Pancreas (tissue), 10 donors: ENCODE results near the gene GRAP. TPM values are rescaled to one million over a fixed set of nuclear protein-coding genes. Genes with fewer than 3 reads are reported as not detected.
"Not testable (repeated sequence)": the region's sequence is repeated elsewhere in the genome, so short reads cannot be mapped to it uniquely, and the experiment has no call there.

Experiments
- ATAC-seq, 4 donors: fragments of 200-7000 bp; cut with Tn5 transposase; one replicate each; pipeline versions ENCODE4 v1.8.0 to v1.9.1; 2020; ENCODE audit warnings: mild to moderate bottlenecking in 4 of 4, moderate library complexity in 4 of 4
- DNase-seq, 6 donors: peaks; one replicate each; pipeline ENCODE4 v3.0.0-alpha.2; 2020
- FAIRE-seq: peaks from 2 replicates; lab custom pipeline; 2012; peaks lifted over from hg19 to GRCh38; lab: Jason Lieb, UNC
- H3K27ac ChIP-seq, 4 donors: fragments of 200-600 bp; sonication (generic); 1 replicate in 3 of 4; 2 replicates in 1 of 4; pipeline versions ENCODE4 v1.5.0 to v1.8.0; 2020
- H3K27me3 ChIP-seq, 4 donors: fragments of 200-600 bp; one replicate each; pipeline ENCODE4 v1.8.0; 2021
- H3K36me3 ChIP-seq, 3 donors: fragments of 200-600 bp; sonication (generic) in 1 of 3; one replicate each; pipeline versions ENCODE4 v1.5.0 to v1.8.0; 2020 to 2021
- H3K4me1 ChIP-seq, 3 donors: fragments of 200-600 bp; one replicate each; pipeline ENCODE4 v1.8.0; 2021
- H3K4me3 ChIP-seq, 4 donors: fragments of 200-600 bp; sonication (generic) in 2 of 4; one replicate each; pipeline versions ENCODE4 v1.5.0 to v1.8.0; 2020 to 2021
- H3K9me3 ChIP-seq, 4 donors: fragments of 200-600 bp; one replicate each; pipeline ENCODE4 v1.8.0; 2021
- WGBS, 2 donors: extraction: QIAGEN DNeasy Blood & Tissue Kit; methylation state at CpG; one replicate each; pipeline ENCODE4 v1.1.7; 2013; 5-methylcytosine and 5-hydroxymethylcytosine counted together
- intact Hi-C, 3 donors: fragments of 100-400 bp; cut with DNase I; formaldehyde crosslinking; loops; one replicate each; pipeline versions ENCODE4 v1.11.1 to v1.14.2; 2022
- polyA plus RNA-seq, 2 donors: library from polyadenylated mRNA; stranded (reverse); fragments of 200-250 nt; gene quantifications; one replicate each; pipeline ENCODE4 v1.2.3, GENCODE V29; 2013
- total RNA-seq, 6 donors: library from RNA; stranded (reverse); fragmentation: NEBNext Ultra II Directional in 4 of 6; extraction: Animal tissue kit (Norgen Biotek cat#: 25700) in 4 of 6; gene quantifications; one replicate each; pipeline versions ENCODE4 v1.2.1 to v1.2.4, GENCODE V29; 2021 to 2023
- donor health status: healthy with polysubstance abuse.
- donor health status: DM: no; HTN: no; CAD: no; lungs with moderate emphysema.
- donor health status: DM: no; HTN: no; CAD: no.
- donor health status: control.
- donor health status: control.
- donor health status: Bipolar disorder and iron deficiency.
- donor health status: DM: yes; HTN: yes; CAD: no.
- donor health status: DM: no; HTN: no; CAD: no.
- donor health status: DM: no; HTN: no; CAD: no.
- donor health status: DM: yes; HTN: yes; CAD: no.

The GRAP gene
- total and polyA plus RNA-seq, 8 donors: 0.38 to 2.3 (median 0.97) TPM

DNA sequence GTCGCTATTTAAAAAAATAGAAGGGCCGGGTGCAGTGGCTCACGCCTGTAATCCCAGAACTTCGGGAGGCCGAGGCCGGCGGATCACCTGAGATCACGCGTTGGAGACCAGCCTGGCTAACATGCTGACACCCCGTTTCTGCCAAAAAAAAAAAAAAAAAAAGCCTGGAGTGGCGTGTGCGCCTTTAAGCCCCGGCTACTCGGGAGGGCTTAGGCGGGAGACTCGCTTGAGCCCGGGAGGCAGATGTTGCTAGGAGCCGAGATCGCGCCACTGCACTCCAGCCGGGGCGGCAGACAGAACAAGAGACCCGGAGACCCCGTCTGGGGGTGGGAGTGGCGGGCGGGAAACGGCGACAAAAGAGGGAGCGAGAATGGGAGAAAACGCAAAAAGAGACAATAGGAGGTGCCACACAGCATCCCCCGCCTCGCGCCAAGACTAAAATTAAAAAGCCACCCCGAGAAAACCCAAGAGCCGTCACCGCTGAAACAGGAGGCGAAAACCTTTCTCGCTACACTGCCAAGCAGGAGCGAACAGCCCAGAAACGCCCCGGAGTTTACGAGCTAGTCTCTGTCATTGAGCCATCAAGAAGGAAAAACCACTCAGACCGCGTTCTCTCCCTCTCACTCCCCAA, 16.7 kb upstream of the GRAP start:
- H3K9me3 ChIP-seq, H3K4me1 ChIP-seq, H3K27me3 ChIP-seq, intact Hi-C loops, H3K36me3 ChIP-seq, FAIRE-seq, H3K4me3 ChIP-seq: not testable (repeated sequence)
- peak overlapping the region in 3 of 4 donors; percentile 33 to 81 (median 66) for H3K27ac ChIP-seq
- DNase-seq (peak; percentile 61 to 92 (median 80)), ATAC-seq (peak; percentile 24 to 57 (median 44))
- WGBS, 2 donors: 0 to 1% methylated on average over 22 to 26 of the region's 44 CpGs

- DNase-seq, intact Hi-C loops, FAIRE-seq, H3K4me3 ChIP-seq, H3K4me1 ChIP-seq, H3K27me3 ChIP-seq, H3K27ac ChIP-seq, H3K36me3 ChIP-seq, H3K9me3 ChIP-seq: not testable (repeated sequence)
- ATAC-seq: peak; percentile 79 to 94 (median 88)
- WGBS, 2 donors: no CpG with 5 or more reads among the region's 20 CpGs
Observed at GRCh38 chr17:19062718-19063325, 16.1 kb upstream of the GRAP start.

GRCh38 chr17:19062009-19062717, 15.4 kb upstream of the GRAP start:
- intact Hi-C loops, H3K27me3 ChIP-seq, H3K9me3 ChIP-seq, H3K4me3 ChIP-seq, H3K36me3 ChIP-seq, FAIRE-seq, H3K4me1 ChIP-seq: not testable (repeated sequence)
- peak overlapping the region in 1 of 4 donors; percentile 60 for H3K27ac ChIP-seq
- peak; percentile 10 to 72 (median 61) for ATAC-seq
- DNase-seq: peak; percentile 10 to 75 (median 44)
- WGBS, 2 donors: 0% methylated on average over 23 of the region's 51 CpGs; no CpG with 5 or more reads in 1 of the 2 donors

DNA sequence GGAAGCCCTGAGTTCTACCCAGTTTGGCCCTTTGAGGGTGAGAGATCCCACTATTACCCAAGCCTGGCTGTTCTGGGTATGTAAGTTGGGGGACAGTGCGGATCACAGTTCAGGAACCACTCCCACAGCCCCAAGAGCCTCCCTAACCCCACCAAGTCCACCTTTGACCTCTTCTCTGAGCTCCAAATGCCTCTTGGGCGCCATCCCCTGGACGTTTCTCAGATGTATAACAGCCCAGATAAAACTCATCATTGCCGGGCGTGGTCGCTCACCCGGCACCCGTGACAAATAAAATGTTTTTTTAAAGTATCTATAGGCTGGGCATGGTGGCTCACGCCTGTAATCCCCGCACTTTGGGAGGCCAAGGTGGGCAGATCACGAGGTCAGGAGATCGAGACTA, 8.7 kb upstream of the GRAP start:
- not testable (repeated sequence) for DNase-seq, FAIRE-seq
- no CpG with 5 or more reads among the region's 12 CpGs for WGBS, 2 donors

DNA sequence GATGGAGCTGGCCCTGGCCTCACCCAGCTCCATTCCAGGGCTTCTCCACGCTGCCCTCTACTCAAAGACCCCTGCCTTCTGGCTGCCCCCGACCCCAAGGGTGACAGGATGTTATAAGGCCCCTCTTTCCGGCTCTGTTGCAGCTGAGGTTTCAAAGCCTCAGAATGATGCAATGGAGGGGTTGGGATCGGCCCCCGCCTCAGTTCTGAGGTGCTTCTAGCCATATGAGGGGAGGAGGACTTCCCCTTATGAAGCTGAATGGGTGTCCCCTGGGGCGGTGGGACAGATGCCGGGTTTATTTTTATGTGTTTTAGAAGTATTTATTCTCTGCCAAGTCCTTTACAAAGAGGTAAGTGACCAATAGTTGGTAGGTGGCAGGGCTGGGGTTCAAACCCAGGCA, 2.1 kb upstream of the GRAP start:
- not testable (repeated sequence) for DNase-seq, ATAC-seq
- WGBS, 2 donors: 53 to 100% methylated on average over 1 to 4 of the region's 7 CpGs

More for the DNA sequence above, 8.7 kb upstream of the GRAP start:
- ATAC-seq: peak in 3 of 4 donors; percentile 71 to 77 (median 72)
- H3K27me3 ChIP-seq, H3K4me1 ChIP-seq, H3K9me3 ChIP-seq, intact Hi-C loops, H3K27ac ChIP-seq, H3K36me3 ChIP-seq, H3K4me3 ChIP-seq: not testable (repeated sequence)

GRCh38 chr17:19047510-19047909, 753 bp upstream of the GRAP start:
- H3K4me1 ChIP-seq, H3K4me3 ChIP-seq, H3K27me3 ChIP-seq, FAIRE-seq, H3K36me3 ChIP-seq, H3K9me3 ChIP-seq, ATAC-seq, intact Hi-C loops, H3K27ac ChIP-seq: not testable (repeated sequence)
- peak in 1 of 6 donors; percentile 8 for DNase-seq
- 71 to 82% methylated on average over 5 of the region's 7 CpGs for WGBS, 2 donors

More for the DNA sequence above, 2.1 kb upstream of the GRAP start:
- H3K27ac ChIP-seq, H3K36me3 ChIP-seq, H3K4me3 ChIP-seq, intact Hi-C loops, FAIRE-seq, H3K9me3 ChIP-seq, H3K4me1 ChIP-seq, H3K27me3 ChIP-seq: not testable (repeated sequence)

GRCh38 chr17:19044643-19045042, 2.1 kb downstream of the GRAP start:
- intact Hi-C loops, FAIRE-seq, H3K27me3 ChIP-seq, H3K27ac ChIP-seq, DNase-seq, H3K9me3 ChIP-seq, H3K4me1 ChIP-seq, H3K36me3 ChIP-seq, H3K4me3 ChIP-seq: not testable (repeated sequence)
- peak in 1 of 4 donors; percentile 17 for ATAC-seq
- WGBS, 2 donors: no CpG with 5 or more reads among the region's 9 CpGs

DNA sequence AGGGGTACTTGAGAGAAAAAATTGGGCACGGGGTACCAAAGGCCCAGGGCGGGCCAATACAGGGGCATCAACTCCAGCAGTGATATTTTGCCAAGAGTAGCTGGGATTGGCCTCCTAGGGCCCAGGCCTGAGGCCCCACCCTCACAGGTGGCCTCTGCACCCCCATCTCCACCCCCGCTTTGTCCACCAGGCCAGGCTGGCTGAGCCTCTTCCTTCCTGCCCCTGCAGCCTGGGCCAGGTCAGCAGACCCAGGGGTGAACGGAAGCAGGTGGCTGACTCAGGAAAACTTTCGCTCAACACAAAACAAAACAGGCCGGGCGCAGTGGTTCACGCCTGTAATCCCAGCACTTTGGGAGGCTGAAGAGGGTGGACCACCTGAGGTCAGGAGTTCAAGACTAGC, 3.7 kb downstream of the GRAP start:
- no CpG with 5 or more reads among the region's 8 CpGs for WGBS, 2 donors
- H3K27me3 ChIP-seq, DNase-seq, H3K9me3 ChIP-seq, H3K4me3 ChIP-seq, H3K4me1 ChIP-seq, H3K27ac ChIP-seq, H3K36me3 ChIP-seq, intact Hi-C loops, FAIRE-seq, ATAC-seq: not testable (repeated sequence)

DNA sequence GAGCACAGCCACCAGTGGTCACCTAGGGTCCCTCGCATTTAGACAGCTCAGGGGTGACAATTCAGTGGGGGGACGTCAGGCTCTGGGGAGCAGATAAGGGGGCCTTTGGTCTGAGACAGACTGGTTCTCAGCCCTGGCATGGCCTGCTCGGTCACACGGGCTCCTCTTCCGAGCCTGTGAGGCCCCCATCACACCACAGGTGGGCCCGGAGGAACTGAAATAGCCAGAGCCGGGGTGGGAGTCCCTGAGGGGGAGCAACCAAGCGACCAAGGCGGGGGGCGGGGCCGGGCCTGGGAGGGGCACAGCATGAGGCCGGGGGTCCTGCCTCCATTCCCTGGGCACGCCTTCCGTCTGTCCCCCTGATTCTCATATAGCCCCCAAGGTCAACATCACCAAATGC, 4.4 kb downstream of the GRAP start:
- no CpG with 5 or more reads among the region's 14 CpGs for WGBS, 2 donors

DNA sequence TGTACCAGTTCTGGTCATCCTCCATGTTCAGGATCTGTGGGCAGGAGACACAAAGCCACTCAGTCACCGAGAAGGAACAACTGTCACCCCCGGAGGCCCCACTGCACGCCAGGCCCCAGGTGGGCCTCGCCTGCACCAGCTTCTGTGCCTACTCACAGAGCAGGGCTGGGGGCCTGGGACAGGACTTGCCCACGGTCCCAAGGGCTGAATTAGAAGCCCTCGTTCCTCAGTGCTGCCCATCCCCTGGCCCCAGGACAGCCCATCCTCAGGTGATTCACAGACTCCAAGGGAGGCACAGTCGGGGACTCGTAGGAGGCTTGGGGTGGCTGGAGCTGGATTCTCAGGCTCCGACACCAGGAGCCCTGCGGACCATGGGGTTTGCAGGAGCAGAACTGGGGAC, 4.9 kb downstream of the GRAP start:
- H3K27me3 ChIP-seq, H3K36me3 ChIP-seq, ATAC-seq, FAIRE-seq, H3K4me1 ChIP-seq, intact Hi-C loops, H3K4me3 ChIP-seq, H3K9me3 ChIP-seq, H3K27ac ChIP-seq: not testable (repeated sequence)
- 83 to 88% methylated on average over 2 to 4 of the region's 10 CpGs for WGBS, 2 donors
- DNase-seq: peak in 1 of 6 donors; percentile 20

More for the DNA sequence above, 4.4 kb downstream of the GRAP start:
- FAIRE-seq, H3K4me3 ChIP-seq, H3K9me3 ChIP-seq, H3K27ac ChIP-seq, ATAC-seq, intact Hi-C loops, H3K27me3 ChIP-seq, DNase-seq, H3K36me3 ChIP-seq, H3K4me1 ChIP-seq: not testable (repeated sequence)

GRCh38 chr17:19040350-19040749, 6.4 kb downstream of the GRAP start:
- H3K4me1 ChIP-seq, H3K27me3 ChIP-seq, H3K27ac ChIP-seq, FAIRE-seq, H3K4me3 ChIP-seq, ATAC-seq, DNase-seq, intact Hi-C loops, H3K9me3 ChIP-seq, H3K36me3 ChIP-seq: not testable (repeated sequence)
- WGBS, 2 donors: no CpG with 5 or more reads among the region's 9 CpGs

GRCh38 chr17:19038730-19039129, 8.0 kb downstream of the GRAP start:
- WGBS, 2 donors: no CpG with 5 or more reads among the region's 12 CpGs
- intact Hi-C loops, H3K27me3 ChIP-seq, H3K36me3 ChIP-seq, DNase-seq, H3K27ac ChIP-seq, H3K4me1 ChIP-seq, FAIRE-seq, H3K4me3 ChIP-seq, H3K9me3 ChIP-seq: not testable (repeated sequence)
- ATAC-seq: peak; percentile 29 to 44 (median 36)
